A673 (cell line): ENCODE data around the gene INPP4A. TPM values are rescaled to one million over a fixed set of nuclear protein-coding genes. Genes with fewer than 3 reads are reported as not detected.

Experiments
- BruUV-seq: library from RNA; stranded (reverse); fragments of 400-500 nt; replicated peaks from 2 replicates; lab custom pipeline; 2021; lab: Mats Ljungman, UMichigan
- CTCF ChIA-PET: fragments of 300-600 bp; sonication (Branson Sonifier 250); formaldehyde crosslinking; loops from one replicate; lab custom pipeline; 2022; ENCODE audit warnings: antibody characterized with exemption; lab: Charles Lee
- POLR2A ChIA-PET: fragments of 300-600 bp; sonication (Branson Sonifier 250); formaldehyde crosslinking; loops from one replicate; lab custom pipeline; 2022; ENCODE audit warnings: antibody characterized with exemption; ENCODE audit not compliant: low non-redundant PET; lab: Charles Lee
- DNase-seq: peaks from one replicate; pipeline ENCODE4 v3.0.0-alpha.2; 2015; ENCODE audit warnings: low spot score
- H3K27ac ChIP-seq: fragments of 200-600 bp; sonication (generic); 2 replicates; pipeline ENCODE4 v1.5.1; 2016; ENCODE audit warnings: mixed run types, low read depth, mild to moderate bottlenecking, mixed read lengths, antibody characterized with exemption, low read length; ENCODE audit not compliant: poor library complexity, severe bottlenecking
- H3K27me3 ChIP-seq: fragments of 200-600 bp; sonication (generic); replicated peaks from 2 replicates; pipeline ENCODE4 v1.6.1; 2017; ENCODE audit warnings: mixed run types, low read depth, mild to moderate bottlenecking, mixed read lengths, antibody characterized with exemption, low read length; ENCODE audit not compliant: insufficient read depth, poor library complexity
- H3K36me3 ChIP-seq: fragments of 200-600 bp; sonication (generic); 2 replicates; pipeline ENCODE4 v1.6.1; 2016; ENCODE audit warnings: mixed run types, mild to moderate bottlenecking, mixed read lengths, antibody characterized with exemption, low read length; ENCODE audit not compliant: insufficient read depth, poor library complexity, severe bottlenecking
- H3K4me1 ChIP-seq: fragments of 200-600 bp; sonication (generic); 2 replicates; pipeline ENCODE4 v1.6.1; 2017; ENCODE audit warnings: mixed run types, mild to moderate bottlenecking, mixed read lengths, antibody characterized with exemption, low read length; ENCODE audit not compliant: insufficient read depth, poor library complexity, severe bottlenecking
- H3K4me3 ChIP-seq: fragments of 200-600 bp; sonication (generic); 2 replicates; pipeline ENCODE4 v1.5.1; 2016; ENCODE audit warnings: low read depth, mixed run types, mild to moderate bottlenecking, mixed read lengths, low read length; ENCODE audit not compliant: poor library complexity, severe bottlenecking
- H3K9me3 ChIP-seq: fragments of 200-600 bp; sonication (generic); 2 replicates; pipeline ENCODE4 v1.6.1; 2016; ENCODE audit warnings: mixed run types, low read depth, mild to moderate bottlenecking, mixed read lengths, antibody characterized with exemption, low read length; ENCODE audit not compliant: poor library complexity, severe bottlenecking
- CTCF ChIP-seq: fragments of 300-800, 200-600 bp; sonication (generic); conservative IDR thresholded peaks from 2 replicates; pipeline ENCODE4 v1.5.1; 2017; ENCODE audit warnings: low read depth, mild to moderate bottlenecking, antibody characterized with exemption, low read length, moderate library complexity, mixed read lengths
- EZH2 ChIP-seq: fragments of 200-600 bp; sonication (generic); IDR thresholded peaks from 2 replicates; pipeline ENCODE4 v1.6.1; 2017; ENCODE audit warnings: borderline replicate concordance, low read depth, mild to moderate bottlenecking, mixed read lengths, antibody characterized with exemption, low read length; ENCODE audit not compliant: poor library complexity, severe bottlenecking
- intact Hi-C: fragments of 100-400 bp; cut with micrococcal nuclease; formaldehyde crosslinking; loops from one replicate; pipeline ENCODE4 v1.10.0; 2022; ENCODE audit not compliant: unreplicated experiment
- total RNA-seq: library from RNA; stranded (reverse); gene quantifications from 2 replicates; pipeline ENCODE4 v1.2.3, GENCODE V29; 2021

Gene INPP4A
- total RNA-seq, 1 experiment from 2014 or later, result 33.5 TPM

- BruUV-seq, result no TSS peak
- CTCF ChIA-PET, result no interaction called here
- H3K27ac ChIP-seq, result no peak overlapping the region
Measured at GRCh38 chr2:98643496-98644100, 198.9 kb downstream of the INPP4A start.

More at GRCh38 chr2:98643496-98644100, 198.9 kb downstream of the INPP4A start:
- intact Hi-C loops, result loop anchor here (10.0 kb wide), 1 partner anchor 851 kb away; the partner anchor contains the start of gene REV1
- no peaks in the 10 kb centered on the region for H3K4me1 ChIP-seq
- H3K36me3 ChIP-seq, result no peaks in the 10 kb centered on the region
- DNase-seq, result no peak
- TF ChIP-seq CTCF (no peak), EZH2 (no peak)
- no peak overlapping the region for H3K4me3 ChIP-seq
- H3K9me3 ChIP-seq, result no peaks in the 10 kb centered on the region
- POLR2A ChIA-PET, result no interaction called here
- peaks cover 18% of the 10 kb centered on the region for H3K27me3 ChIP-seq

Other genes with a start within 250 kb of the INPP4A start
- not detected in 2 replicates for gene CNGA3, start 98.4 kb upstream of the INPP4A start, total RNA-seq
- 23.7 and 29.7 TPM in 2 replicates for gene COA5, start 163.7 kb downstream of the INPP4A start, total RNA-seq
- 30.4 and 32.5 TPM in 2 replicates for gene UNC50, start 163.7 kb downstream of the INPP4A start, total RNA-seq